Adipose tissue (tissue), 3 donors: ENCODE results near the gene CALR. TPM values are rescaled to one million over a fixed set of nuclear protein-coding genes. Genes with fewer than 3 reads are reported as not detected.

Experiments
- H3K27ac ChIP-seq: one replicate; pipeline ENCODE4 v1.5.1; 2013; ENCODE audit warnings: low read depth, low read length
- WGBS, 3 donors: extraction: QIAGEN DNeasy Blood & Tissue Kit; methylation state at CpG; one replicate each; pipeline ENCODE4 v1.1.7; 2013; 5-methylcytosine and 5-hydroxymethylcytosine counted together
- polyA plus RNA-seq, 3 donors: library from polyadenylated mRNA; stranded (reverse); fragments of 200-250 nt; gene quantifications; one replicate each; pipeline ENCODE4 v1.2.3, GENCODE V29; 2013
- donor health status: healthy with polysubstance abuse.
- donor health status: Bipolar disorder and iron deficiency.
- donor health status: healthy.

The CALR gene
- polyA plus RNA-seq, 3 donors: 215 to 433 (median 312) TPM

GRCh38 chr19:12930002-12930645 lies 8.3 kb upstream of the CALR start:
- 87 to 91% (median 88%) methylated on average over 18 to 19 of the region's 19 CpGs for WGBS, 3 donors

DNA sequence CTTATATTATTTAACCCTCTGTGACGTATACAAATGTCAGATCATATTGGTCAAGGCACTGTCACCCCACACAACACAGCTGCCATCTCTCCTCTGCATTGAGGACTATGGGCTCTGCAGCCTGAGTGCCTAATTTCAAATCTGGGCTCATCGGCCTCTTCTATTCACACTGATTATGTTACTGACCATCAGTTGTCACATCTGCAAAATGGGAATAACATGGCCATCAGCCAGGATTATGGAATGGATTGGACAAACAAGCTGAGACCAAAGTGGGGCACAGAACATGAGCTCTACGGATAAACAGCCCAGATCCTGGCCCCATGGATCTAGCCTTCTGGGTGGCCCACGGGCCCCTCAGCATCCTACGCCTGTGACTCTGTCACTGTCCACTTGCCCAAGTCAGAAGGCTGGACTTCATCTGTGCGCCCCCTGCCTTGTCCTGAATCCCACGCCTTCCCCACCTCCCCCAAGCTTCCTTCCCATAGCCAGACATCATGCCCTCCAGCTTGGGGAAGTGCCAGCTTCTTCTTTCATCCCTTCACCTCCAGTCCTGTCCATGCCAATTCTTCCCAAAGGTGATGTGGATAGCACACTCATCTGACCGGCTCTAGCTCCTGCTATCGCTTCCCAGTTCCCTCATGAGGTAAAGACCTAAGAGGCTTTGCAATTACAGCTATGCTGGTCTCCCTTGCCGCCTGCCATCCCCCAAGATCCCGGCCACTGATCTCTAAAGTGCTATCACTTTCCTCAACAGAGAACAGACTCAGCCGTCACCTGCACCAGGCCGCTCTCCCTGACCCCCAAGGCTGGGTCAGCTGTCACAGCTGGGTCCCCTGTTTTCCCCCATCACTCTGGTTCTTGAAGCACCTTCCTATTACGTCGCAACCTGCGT lies 5.8 kb upstream of the CALR start:
- H3K27ac ChIP-seq: no peak overlapping the region
- WGBS, 3 donors: 24 to 28% (median 25%) methylated on average over 16 of the region's 16 CpGs

More at GRCh38 chr19:12930002-12930645, 8.3 kb upstream of the CALR start:
- H3K27ac ChIP-seq: no peak overlapping the region

DNA sequence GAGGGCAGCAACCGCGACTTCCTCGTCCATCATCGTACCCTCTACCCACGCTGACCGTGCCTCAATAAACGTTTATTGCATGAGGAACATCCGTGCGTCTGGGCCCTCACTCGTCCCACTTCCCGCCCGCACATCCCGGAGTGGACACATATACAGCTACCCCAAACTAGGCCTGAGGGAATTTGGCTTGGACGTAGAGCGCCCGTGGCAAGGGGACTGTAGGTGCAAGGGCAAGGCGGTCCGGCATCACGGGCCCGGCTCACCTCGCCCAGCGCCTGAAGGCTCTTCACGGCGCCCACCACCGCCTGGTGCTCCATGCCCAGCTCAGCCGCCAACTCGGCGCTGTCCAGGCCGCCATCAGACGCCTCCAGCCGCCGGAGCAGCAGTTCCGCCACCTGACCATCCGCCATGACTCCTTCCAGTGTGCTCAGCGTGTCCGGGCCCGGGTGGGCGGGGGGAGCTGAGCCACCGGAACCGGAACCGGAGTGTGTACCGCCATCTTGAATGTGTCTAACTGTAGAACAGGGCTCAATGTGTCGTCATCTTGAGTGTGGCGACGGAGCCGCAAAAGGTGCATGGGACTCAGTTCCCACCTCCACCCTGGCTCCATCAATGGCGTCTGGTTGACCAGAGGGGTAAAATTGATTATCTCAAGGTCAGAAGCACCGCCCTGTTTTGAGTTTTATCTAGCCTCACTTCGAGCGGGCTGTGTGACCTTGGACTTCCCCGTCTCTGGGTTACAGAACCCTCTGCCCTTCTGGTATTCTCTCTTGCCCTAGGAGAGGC lies 4.9 kb upstream of the CALR start, which contains the start of gene FARSA:
Gene FARSA, minus strand, starts transcription at position 425 of the 786 bp plus-strand sequence. Its CDS starts 15 bp downstream, at position 410.
- H3K27ac ChIP-seq: no peak within 1 kb of the TSS
- WGBS, 3 donors: 0 to 1% (median 1%) methylated on average over 46 to 51 of the region's 51 CpGs

DNA sequence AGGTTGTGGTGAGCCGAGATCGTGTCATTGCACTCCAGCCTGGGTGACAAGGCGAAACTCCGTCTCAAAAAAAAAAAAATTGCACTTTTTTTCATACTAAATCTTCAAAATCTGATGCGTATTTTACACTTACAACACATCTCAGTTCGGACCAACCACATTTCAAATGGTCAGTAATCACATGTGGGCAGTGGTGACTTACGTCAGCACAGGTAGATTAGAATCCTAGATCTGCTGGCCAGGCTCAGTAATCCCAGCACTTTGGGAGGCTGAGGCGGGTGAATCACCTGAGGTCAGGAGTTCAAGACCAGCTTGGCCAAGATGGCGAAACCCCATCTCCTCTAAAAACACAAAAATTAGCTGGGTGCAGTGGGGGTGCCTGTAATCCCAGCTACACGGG lies 3.3 kb upstream of the CALR start:
- H3K27ac ChIP-seq: no peak overlapping the region
- 83 to 91% (median 87%) methylated on average over 10 of the region's 10 CpGs for WGBS, 3 donors

- WGBS, 3 donors: 49 to 79% (median 51%) methylated on average over 7 of the region's 7 CpGs
- no peak overlapping the region for H3K27ac ChIP-seq
Measured at GRCh38 chr19:12936582-12936981, 1.8 kb upstream of the CALR start.

DNA sequence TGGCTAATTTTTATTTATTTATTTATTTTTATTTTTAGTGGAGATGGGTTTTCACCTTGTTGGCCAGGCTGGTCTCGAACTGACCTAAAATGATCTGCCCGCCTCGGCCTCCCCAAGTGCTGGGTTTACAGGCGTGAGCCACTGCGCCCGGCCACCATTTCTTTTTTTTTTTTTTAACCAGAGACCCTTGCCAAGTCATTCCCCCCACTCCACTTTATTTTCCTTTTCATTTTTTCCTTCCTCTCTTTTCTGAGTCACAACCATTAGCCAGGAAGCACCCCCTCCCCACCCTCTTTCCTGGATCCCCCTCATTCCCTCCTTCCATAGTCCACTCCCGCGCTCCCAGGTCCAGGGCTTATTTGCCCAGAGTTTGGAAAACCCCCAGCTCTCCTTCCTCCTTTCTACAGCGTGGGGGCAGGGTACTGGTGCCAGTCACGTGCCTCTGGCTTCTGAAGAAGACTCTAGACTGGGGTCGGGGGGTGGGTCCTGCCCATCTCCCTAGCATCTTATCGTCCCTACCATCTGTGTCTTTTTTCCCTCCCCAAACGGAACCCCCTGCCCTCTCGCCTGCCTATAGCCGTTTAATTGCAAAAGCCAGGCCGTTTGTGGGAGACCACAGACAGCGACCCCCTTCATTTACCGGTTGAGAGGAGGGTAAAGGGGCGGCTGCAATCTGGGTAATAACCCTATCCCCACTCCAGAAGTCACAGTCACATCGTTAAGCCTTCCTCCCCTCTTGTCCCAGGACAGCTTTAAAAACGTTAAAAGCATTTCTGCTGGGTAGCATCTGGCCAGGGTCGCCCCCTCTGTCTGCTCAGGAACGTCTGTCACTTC lies 1.1 kb upstream of the CALR start:
- WGBS, 3 donors: 14 to 25% (median 19%) methylated on average over 23 of the region's 23 CpGs

DNA sequence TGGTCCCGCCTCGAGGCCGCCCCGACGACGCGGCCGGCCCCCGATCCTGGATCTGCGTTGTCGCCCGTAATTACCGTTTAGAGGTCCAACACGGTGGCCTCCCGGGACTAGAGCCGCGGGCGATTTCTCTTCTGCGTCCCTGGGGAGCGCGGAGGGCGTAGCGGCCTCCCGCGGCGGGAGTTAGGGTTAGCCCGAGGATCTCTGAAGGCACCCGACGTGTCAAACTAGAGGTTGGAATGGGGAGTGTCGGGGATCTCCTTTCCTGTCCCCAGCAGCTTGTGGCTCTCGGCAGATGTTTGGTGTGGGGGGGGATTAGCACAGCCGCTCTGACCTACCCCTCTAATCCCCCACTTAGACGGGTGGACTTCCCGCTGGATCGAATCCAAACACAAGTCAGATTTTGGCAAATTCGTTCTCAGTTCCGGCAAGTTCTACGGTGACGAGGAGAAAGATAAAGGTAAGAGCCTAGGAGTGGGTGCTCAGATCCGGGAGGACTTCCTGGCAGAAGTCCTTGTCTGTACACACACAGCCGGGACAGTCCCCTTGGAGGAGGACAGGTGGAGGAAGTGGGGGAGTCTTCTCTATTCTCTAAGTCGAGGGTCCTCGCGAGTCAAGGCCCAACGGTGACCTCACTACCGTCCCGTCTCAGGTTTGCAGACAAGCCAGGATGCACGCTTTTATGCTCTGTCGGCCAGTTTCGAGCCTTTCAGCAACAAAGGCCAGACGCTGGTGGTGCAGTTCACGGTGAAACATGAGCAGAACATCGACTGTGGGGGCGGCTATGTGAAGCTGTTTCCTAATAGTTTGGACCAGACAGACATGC lies 581 bp downstream of the CALR start:
- 0 to 1% (median 1%) methylated on average over 44 to 54 of the region's 54 CpGs for WGBS, 3 donors
- H3K27ac ChIP-seq: no peak overlapping the region

More for the DNA sequence above, 1.1 kb upstream of the CALR start:
- H3K27ac ChIP-seq: no peak overlapping the region

- WGBS, 3 donors: 34 to 45% (median 42%) methylated on average over 10 of the region's 10 CpGs
- H3K27ac ChIP-seq: no peak overlapping the region
Measured at GRCh38 chr19:12939975-12940423, 1.6 kb downstream of the CALR start.

- no peak overlapping the region for H3K27ac ChIP-seq
Measured at GRCh38 chr19:12940897-12941296, 2.5 kb downstream of the CALR start.

DNA sequence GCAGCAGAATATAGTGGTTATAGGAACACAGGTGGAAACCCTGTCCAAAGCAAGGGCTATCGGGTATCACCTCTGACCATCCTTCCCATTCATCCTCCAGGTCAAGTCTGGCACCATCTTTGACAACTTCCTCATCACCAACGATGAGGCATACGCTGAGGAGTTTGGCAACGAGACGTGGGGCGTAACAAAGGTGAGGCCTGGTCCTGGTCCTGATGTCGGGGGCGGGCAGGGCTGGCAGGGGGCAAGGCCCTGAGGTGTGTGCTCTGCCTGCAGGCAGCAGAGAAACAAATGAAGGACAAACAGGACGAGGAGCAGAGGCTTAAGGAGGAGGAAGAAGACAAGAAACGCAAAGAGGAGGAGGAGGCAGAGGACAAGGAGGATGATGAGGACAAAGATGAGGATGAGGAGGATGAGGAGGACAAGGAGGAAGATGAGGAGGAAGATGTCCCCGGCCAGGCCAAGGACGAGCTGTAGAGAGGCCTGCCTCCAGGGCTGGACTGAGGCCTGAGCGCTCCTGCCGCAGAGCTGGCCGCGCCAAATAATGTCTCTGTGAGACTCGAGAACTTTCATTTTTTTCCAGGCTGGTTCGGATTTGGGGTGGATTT lies 5.1 kb downstream of the CALR start:
- H3K27ac ChIP-seq: no peak overlapping the region
- 64 to 71% (median 71%) methylated on average over 18 of the region's 18 CpGs for WGBS, 3 donors

More at GRCh38 chr19:12940897-12941296, 2.5 kb downstream of the CALR start:
- 44 to 64% (median 60%) methylated on average over 2 of the region's 2 CpGs for WGBS, 3 donors

DNA sequence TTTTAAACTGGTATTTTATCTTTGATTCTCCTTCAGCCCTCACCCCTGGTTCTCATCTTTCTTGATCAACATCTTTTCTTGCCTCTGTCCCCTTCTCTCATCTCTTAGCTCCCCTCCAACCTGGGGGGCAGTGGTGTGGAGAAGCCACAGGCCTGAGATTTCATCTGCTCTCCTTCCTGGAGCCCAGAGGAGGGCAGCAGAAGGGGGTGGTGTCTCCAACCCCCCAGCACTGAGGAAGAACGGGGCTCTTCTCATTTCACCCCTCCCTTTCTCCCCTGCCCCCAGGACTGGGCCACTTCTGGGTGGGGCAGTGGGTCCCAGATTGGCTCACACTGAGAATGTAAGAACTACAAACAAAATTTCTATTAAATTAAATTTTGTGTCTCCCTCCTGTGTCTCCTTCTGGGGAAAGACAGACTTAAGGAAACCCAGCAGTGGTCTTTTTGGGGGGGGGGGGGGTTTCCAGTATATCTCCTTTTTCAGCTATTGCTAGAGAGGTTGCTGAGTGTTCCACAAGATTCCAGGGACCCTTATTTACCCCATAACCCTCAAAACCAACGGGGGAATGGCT lies 5.8 kb downstream of the CALR start:
- WGBS, 3 donors: 60 to 64% (median 63%) methylated on average over 2 of the region's 2 CpGs
- no peak overlapping the region for H3K27ac ChIP-seq

- H3K27ac ChIP-seq: peak within 1 kb of the TSS; percentile 62
- 0 to 1% (median 1%) methylated on average over 61 to 62 of the region's 62 CpGs for WGBS, 3 donors
Measured at GRCh38 chr19:12945479-12946091, 7.2 kb downstream of the CALR start, which contains the start of gene RAD23A. Gene RAD23A (plus strand): TSS chr19:12945862. CDS start chr19:12945949, 87 bp downstream.

GRCh38 chr19:12946092-12946721 lies 7.8 kb downstream of the CALR start:
- H3K27ac ChIP-seq: peak overlapping the region; percentile 62
- WGBS, 3 donors: 1% methylated on average over 29 to 40 of the region's 40 CpGs

- 52 to 71% (median 64%) methylated on average over 14 of the region's 14 CpGs for WGBS, 3 donors
- H3K27ac ChIP-seq: no peak overlapping the region
Measured at GRCh38 chr19:12946731-12947496, 8.5 kb downstream of the CALR start.
